GM06990 (cell line): Measurements from ENCODE around the gene MAPRE2.

ENCODE experiments used
- DNase-seq: peaks from one replicate; pipeline ENCODE4 v3.0.0-alpha.2; 2011; ENCODE audit not compliant: insufficient read length; ENCODE audit errors: extremely low read depth
- H3K27me3 ChIP-seq: replicated peaks from 2 replicates; pipeline ENCODE4 v1.6.0; 2011; ENCODE audit warnings: low read length; ENCODE audit not compliant: control insufficient read depth, insufficient read depth
- H3K36me3 ChIP-seq: 2 replicates; pipeline ENCODE4 v1.5.1; 2011; ENCODE audit warnings: low read length; ENCODE audit not compliant: control insufficient read depth, insufficient read depth
- H3K4me3 ChIP-seq: replicated peaks from 2 replicates; pipeline ENCODE4 v1.5.1; 2011; ENCODE audit warnings: low read depth, mild to moderate bottlenecking, control low read depth, low read length
- TF ChIP-seq, protein P1 (sequence below): IDR thresholded peaks from 2 replicates; pipeline ENCODE4 v1.5.1; 2011; ENCODE audit warnings: low read length, control low read depth, mild to moderate bottlenecking, inconsistent platforms; ENCODE audit not compliant: insufficient read depth, poor library complexity, severe bottlenecking

Gene MAPRE2

DNA sequence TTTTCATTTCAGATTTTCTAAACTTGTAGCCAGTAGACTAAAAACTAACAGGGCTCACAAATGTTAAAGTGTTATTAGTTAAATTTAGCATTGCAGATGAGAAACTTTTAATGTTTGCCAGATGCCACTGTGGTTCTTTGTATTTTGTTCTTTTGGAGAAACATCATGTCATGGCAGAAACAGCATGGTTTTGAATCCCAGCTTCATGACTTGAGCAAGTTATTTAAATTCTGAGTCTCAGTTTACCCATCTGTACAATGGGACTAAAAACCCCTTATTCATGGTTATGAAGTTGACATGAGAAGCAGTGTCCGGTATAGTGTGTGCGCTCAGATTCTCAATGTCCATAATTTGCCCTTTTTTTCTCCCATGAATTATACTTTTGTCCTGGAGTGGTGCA, 56.5 kb downstream of the MAPRE2 start:
- Histone ChIP-seq H3K4me3 (no peak overlapping the region), H3K27me3 (no peaks in the 10 kb centered on the region), H3K36me3 (no peaks in the 10 kb centered on the region)
- TF ChIP-seq, protein P1, sequence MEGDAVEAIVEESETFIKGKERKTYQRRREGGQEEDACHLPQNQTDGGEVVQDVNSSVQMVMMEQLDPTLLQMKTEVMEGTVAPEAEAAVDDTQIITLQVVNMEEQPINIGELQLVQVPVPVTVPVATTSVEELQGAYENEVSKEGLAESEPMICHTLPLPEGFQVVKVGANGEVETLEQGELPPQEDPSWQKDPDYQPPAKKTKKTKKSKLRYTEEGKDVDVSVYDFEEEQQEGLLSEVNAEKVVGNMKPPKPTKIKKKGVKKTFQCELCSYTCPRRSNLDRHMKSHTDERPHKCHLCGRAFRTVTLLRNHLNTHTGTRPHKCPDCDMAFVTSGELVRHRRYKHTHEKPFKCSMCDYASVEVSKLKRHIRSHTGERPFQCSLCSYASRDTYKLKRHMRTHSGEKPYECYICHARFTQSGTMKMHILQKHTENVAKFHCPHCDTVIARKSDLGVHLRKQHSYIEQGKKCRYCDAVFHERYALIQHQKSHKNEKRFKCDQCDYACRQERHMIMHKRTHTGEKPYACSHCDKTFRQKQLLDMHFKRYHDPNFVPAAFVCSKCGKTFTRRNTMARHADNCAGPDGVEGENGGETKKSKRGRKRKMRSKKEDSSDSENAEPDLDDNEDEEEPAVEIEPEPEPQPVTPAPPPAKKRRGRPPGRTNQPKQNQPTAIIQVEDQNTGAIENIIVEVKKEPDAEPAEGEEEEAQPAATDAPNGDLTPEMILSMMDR = no peak
- no peak for DNase-seq

DNA sequence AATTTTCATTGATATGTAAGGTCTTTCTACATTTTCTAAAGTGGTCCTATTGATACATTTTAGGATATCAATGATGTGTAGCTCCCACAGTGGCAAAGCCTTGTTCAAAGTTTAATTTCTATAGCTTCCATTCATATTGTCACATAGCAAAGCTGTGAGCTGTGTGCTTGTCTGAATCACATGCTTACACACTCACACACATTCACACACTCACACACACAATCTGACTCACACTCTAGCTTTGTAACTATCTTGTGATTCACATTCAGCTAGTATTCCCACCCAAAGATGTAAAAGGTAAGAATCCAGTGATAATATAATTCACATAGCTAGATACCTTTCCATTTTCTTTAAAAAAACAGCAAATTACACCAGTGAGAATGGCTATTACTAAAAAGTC, 58.7 kb downstream of the MAPRE2 start:
- no peaks in the 10 kb centered on the region for H3K27me3 ChIP-seq
- H3K36me3 ChIP-seq = no peaks in the 10 kb centered on the region
- TF ChIP-seq, protein P1 = no peak
- no peak for DNase-seq
- no peak overlapping the region for H3K4me3 ChIP-seq

DNA sequence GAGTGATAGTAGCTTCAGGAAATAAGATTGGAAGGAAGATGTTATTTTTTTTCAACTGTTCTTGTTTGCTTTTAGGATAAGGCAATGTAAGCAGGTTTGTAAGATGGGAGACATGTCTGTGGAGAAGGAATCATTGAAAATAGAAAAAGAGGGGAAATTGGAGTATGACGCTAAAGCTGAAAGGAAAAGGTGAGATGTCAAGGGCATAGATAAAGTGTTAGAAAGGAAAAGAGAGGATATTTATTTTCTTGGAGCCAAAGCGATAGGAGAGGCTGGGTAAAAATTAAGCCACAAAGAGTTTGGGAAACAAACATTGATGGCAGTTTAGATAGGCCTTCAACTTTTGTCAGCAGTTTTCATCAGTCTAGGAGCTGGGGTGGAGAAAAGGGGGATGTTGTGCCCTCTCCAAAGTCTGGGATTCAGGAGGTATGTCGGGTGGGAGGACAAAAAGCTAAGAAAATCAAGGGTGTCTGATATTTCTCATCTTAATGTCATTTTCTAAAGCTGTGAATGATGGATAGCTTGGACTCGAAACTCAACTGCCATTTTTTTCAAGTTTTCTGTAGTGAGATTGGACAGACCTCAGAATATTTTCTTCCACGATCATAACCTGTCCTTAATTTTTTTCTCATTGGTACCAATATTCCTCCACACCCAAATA, 63.3 kb downstream of the MAPRE2 start:
- no peaks in the 10 kb centered on the region for H3K36me3 ChIP-seq
- no peak overlapping the region for H3K4me3 ChIP-seq
- DNase-seq = no peak
- H3K27me3 ChIP-seq = no peaks in the 10 kb centered on the region
- TF ChIP-seq, protein P1 = no peak

DNA sequence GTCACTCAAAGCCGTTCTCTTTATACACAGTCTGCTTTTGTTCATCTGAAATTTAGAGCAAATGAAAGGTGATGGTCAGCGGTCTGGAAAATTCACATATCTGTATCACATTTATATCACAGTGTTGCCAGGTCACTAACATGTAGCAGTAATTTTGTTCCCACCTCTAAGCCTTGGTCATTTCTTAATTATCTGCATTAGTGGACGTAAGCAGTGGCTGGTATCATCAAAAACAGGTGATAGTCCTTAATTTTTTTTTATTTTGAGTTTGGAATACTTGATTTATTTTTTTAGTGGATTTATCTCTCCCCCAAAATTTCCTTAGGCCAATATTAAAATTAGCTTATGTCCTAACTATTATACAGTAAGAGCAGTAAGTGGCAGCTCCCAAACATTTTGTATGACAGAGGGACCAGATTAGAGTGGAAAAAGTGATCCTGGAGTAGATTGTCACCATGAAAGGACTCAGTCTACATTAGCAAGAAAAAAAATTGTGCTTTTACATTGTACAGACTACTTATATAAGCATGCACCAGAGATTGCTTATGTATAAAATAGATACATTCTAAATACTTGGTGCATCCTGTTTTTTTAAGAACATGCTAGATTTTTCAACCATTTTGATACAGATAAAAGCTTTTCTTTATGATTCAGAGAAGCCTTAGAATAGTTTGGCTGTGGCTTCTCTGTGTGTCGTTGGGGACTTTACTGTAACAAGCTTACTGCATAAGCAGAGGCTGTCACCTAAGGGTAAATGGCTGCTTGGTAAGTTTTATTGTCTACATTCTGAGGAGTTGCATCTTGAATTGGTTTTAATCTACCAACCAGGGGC, 65.0 kb downstream of the MAPRE2 start:
- Histone ChIP-seq H3K27me3 (no peaks in the 10 kb centered on the region), H3K36me3 (no peaks in the 10 kb centered on the region), H3K4me3 (no peak overlapping the region)
- no peak for DNase-seq
- TF ChIP-seq, protein P1 = no peak

DNA sequence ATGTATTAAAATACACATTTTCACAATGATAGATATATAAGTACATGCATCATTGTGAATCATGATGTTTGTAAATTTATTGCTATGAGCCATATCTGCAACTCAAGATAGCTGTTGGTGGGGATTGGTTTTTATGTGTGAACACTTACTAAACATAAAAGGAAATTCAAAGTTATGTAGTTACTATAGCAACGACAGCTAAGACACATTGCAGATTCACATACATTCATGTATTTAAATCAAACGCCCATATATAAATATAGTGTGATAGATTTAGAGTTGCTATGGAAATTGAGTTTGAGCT, 65.6 kb downstream of the MAPRE2 start:
- no peaks in the 10 kb centered on the region for H3K36me3 ChIP-seq
- no peaks in the 10 kb centered on the region for H3K27me3 ChIP-seq
- no peak overlapping the region for H3K4me3 ChIP-seq
- TF ChIP-seq, protein P1 = no peak
- no peak for DNase-seq
